Endothelial cell of umbilical vein (primary cell): Measurements from ENCODE around the gene TMEM225B. TPM values are rescaled to one million over a fixed set of nuclear protein-coding genes. Genes with fewer than 3 reads are reported as not detected.

Experiments used
- BruUV-seq: library from RNA; stranded (reverse); fragments of 400-500 nt; replicated peaks from 2 replicates; lab custom pipeline; 2021; lab: Mats Ljungman, UMichigan
- CTCF ChIA-PET: fragments of 300-600, 350-600 bp; sonication (Branson Sonifier 250); formaldehyde crosslinking; loops from one replicate; lab custom pipeline; 2021; ENCODE audit warnings: antibody characterized with exemption, inconsistent platforms; lab: Charles Lee
- POLR2A ChIA-PET: fragments of 300-600, 350-600 bp; sonication (Branson Sonifier 250); formaldehyde crosslinking; loops from one replicate; lab custom pipeline; 2021; ENCODE audit warnings: antibody characterized with exemption, inconsistent platforms; lab: Charles Lee
- DNase-seq: peaks from one replicate; pipeline ENCODE4 v3.0.0-alpha.2; 2011; ENCODE audit warnings: low read depth, low spot score
- FAIRE-seq: peaks from 2 replicates; lab custom pipeline; 2011; peaks lifted over from hg19 to GRCh38; lab: Jason Lieb, UNC
- H2AFZ ChIP-seq: 2 replicates; pipeline ENCODE4 v1.6.0; 2012; ENCODE audit warnings: low read depth, low read length, control low read depth, inconsistent platforms
- H3K27ac ChIP-seq: 2 replicates; pipeline ENCODE4 v1.5.1; 2011; ENCODE audit warnings: low read depth, mild to moderate bottlenecking, control low read depth, low read length, moderate library complexity; ENCODE audit not compliant: insufficient read depth
- H3K27me3 ChIP-seq, 2 experiments: 2 replicates each; pipeline versions ENCODE4 v1.6.0 to v1.6.1; 2011; ENCODE audit warnings: low read length in 2 of 2, mixed read lengths in 1 of 2; ENCODE audit not compliant: control insufficient read depth in 2 of 2, insufficient read depth in 2 of 2
- H3K36me3 ChIP-seq, 2 experiments: 2 replicates in 1 of 2; 3 replicates in 1 of 2; pipeline ENCODE4 v1.5.1; 2011; ENCODE audit warnings: low read length in 2 of 2, mild to moderate bottlenecking in 1 of 2, moderate library complexity in 1 of 2; ENCODE audit not compliant: control insufficient read depth in 2 of 2, insufficient read depth in 2 of 2; ENCODE audit errors: extremely low read depth in 1 of 2
- H3K4me1 ChIP-seq: 3 replicates; pipeline ENCODE4 v1.5.1; 2011; ENCODE audit warnings: mild to moderate bottlenecking, low read length; ENCODE audit not compliant: control insufficient read depth, insufficient read depth; ENCODE audit errors: extremely low read depth
- H3K4me2 ChIP-seq: 2 replicates; pipeline ENCODE4 v1.6.1; 2011; ENCODE audit warnings: low read length, control low read depth, mixed read lengths; ENCODE audit not compliant: insufficient read depth
- H3K4me3 ChIP-seq, 3 experiments: fragments of 200-600 bp in 1 of 3; sonication (generic), shearing (Covaris generic) in 1 of 3; replicated peaks in 1 of 3; 2 replicates each; pipeline ENCODE4 v1.5.1; 2011 to 2016; ENCODE audit warnings: control low read depth in 3 of 3, low read length in 3 of 3, mild to moderate bottlenecking in 2 of 3, inconsistent platforms in 1 of 3, low read depth in 1 of 3, moderate library complexity in 1 of 3; ENCODE audit not compliant: insufficient read depth in 1 of 3
- H3K79me2 ChIP-seq: 2 replicates; pipeline ENCODE4 v1.6.0; 2012; ENCODE audit warnings: low read length, inconsistent platforms; ENCODE audit not compliant: control insufficient read depth, insufficient read depth
- H3K9ac ChIP-seq: replicated peaks from 2 replicates; pipeline ENCODE3; 2011; ENCODE audit warnings: low read length, control low read depth; ENCODE audit not compliant: insufficient read depth; ENCODE audit errors: extremely low read depth
- H3K9me1 ChIP-seq: replicated peaks from 3 replicates; pipeline ENCODE4 v1.6.0; 2011; ENCODE audit warnings: mild to moderate bottlenecking, low read length; ENCODE audit not compliant: control insufficient read depth, insufficient read depth; ENCODE audit errors: extremely low read depth
- H3K9me3 ChIP-seq: replicated peaks from 2 replicates; pipeline ENCODE4 v1.5.1; 2012; ENCODE audit warnings: low read length, inconsistent platforms; ENCODE audit not compliant: control insufficient read depth, insufficient read depth
- H4K20me1 ChIP-seq: replicated peaks from 2 replicates; pipeline ENCODE3; 2011; ENCODE audit warnings: mild to moderate bottlenecking, low read length; ENCODE audit not compliant: control insufficient read depth, insufficient read depth; ENCODE audit errors: extremely low read depth
- CTCF ChIP-seq, 2 donors: IDR thresholded peaks; 1 replicate in 1 of 2; 2 replicates in 1 of 2; pipeline ENCODE4 v1.5.1; 2011; ENCODE audit warnings: low read length in 2 of 2, mild to moderate bottlenecking in 2 of 2, moderate library complexity in 2 of 2, control low read depth in 1 of 2, inconsistent platforms in 1 of 2, low read depth in 1 of 2; ENCODE audit not compliant: insufficient read depth in 1 of 2; ENCODE audit errors: extremely low read depth in 1 of 2
- EZH2 ChIP-seq: IDR thresholded peaks from 2 replicates; pipeline ENCODE4 v1.6.1; 2012; ENCODE audit warnings: borderline replicate concordance, low read depth, mild to moderate bottlenecking, moderate library complexity, low read length, inconsistent platforms; ENCODE audit not compliant: severe bottlenecking
- MAX ChIP-seq: IDR thresholded peaks from 2 replicates; pipeline ENCODE4 v1.6.1; 2011; ENCODE audit not compliant: insufficient read depth, insufficient read length
- MYC ChIP-seq: IDR thresholded peaks from one replicate; pipeline ENCODE4 v1.6.1; 2011; ENCODE audit warnings: mild to moderate bottlenecking, low read depth, low read length
- POLR2A ChIP-seq: IDR thresholded peaks from 2 replicates; pipeline ENCODE4 v1.6.1; 2012; ENCODE audit warnings: low read depth, mild to moderate bottlenecking, control low read depth, low read length
- POLR2AphosphoS5 ChIP-seq: IDR thresholded peaks from 2 replicates; pipeline ENCODE4 v1.6.1; 2012; ENCODE audit warnings: low read depth, mild to moderate bottlenecking, control low read depth, low read length, moderate library complexity; ENCODE audit not compliant: insufficient read depth
- dilution Hi-C: fragments of 300-500 bp; cut with MboI; formaldehyde crosslinking; loops from one replicate; pipeline ENCODE4 v1.15.0; 2019; ENCODE audit warnings: low sequenced_read_pairs; ENCODE audit not compliant: extremely low pct_ligation_motif_present
- intact Hi-C: fragments of 100-400 bp; cut with micrococcal nuclease; formaldehyde crosslinking; loops from one replicate; pipeline ENCODE4 v1.10.0; 2022
- polyA plus RNA-seq, 4 experiments: library from polyadenylated mRNA; depleted of rRNA in 3 of 4; stranded (reverse) in 3 of 4; unstranded in 1 of 4; fragments of >200 nt; gene quantifications; 2 replicates each; pipeline versions ENCODE4 v1.2.1 to v1.2.3, GENCODE V29; 2011 to 2012; ENCODE audit warnings: missing spikeins in 1 of 4
- total RNA-seq: library from RNA; stranded (reverse); gene quantifications from 2 replicates; pipeline ENCODE4 v1.2.3, GENCODE V29; 2021

TMEM225B gene
- total and polyA plus RNA-seq, 2 donors (not counting 3 experiments of a cell fraction or from before 2014, with no cell fraction given) = 0.29 TPM; not detected in 1

GRCh38 chr7:99601656-99602310 is 3.7 kb downstream of the TMEM225B start:
- Histone ChIP-seq H3K9me1 (no peaks in the 10 kb centered on the region), H2AFZ (no peak overlapping the region), H3K27me3 (no peaks in the 10 kb centered on the region), H3K27ac (no peak overlapping the region), H3K4me3 (no peak overlapping the region), H3K4me2 (no peak overlapping the region), H3K79me2 (no peaks in the 10 kb centered on the region), H3K9me3 (no peaks in the 10 kb centered on the region), H4K20me1 (no peaks in the 10 kb centered on the region), H3K36me3 (no peaks in the 10 kb centered on the region), H3K4me1 (no peaks in the 10 kb centered on the region), H3K9ac (no peak overlapping the region)
- DNase-seq = no peak
- TF ChIP-seq MAX (no peak), MYC (no peak), EZH2 (no peak), POLR2AphosphoS5 (no peak), POLR2A (no peak), CTCF (IDR thresholded peaks at IDR 0.05; ENCODE audit: extremely low read depth in 1 of 2, insufficient read depth in 1 of 2, low read depth in 1 of 2, low read length in 2 of 2) (no peak)
- intact Hi-C loops (no loop called here), dilution Hi-C loops (no loop called here)
- ChIA-PET CTCF (no interaction called here), POLR2A (no interaction called here)
- BruUV-seq = no TSS peak
- no peak for FAIRE-seq
